KMS-11 (cell line): ENCODE data around the gene PCCA.

ENCODE experiments used
- H2AFZ ChIP-seq: fragments of 200-600 bp; sonication (generic); 2 replicates; pipeline ENCODE4 v1.6.1; 2016; ENCODE audit warnings: antibody characterized with exemption, mixed run types, low read depth
- H3K27ac ChIP-seq: fragments of 200-600 bp; sonication (generic); 2 replicates; pipeline ENCODE4 v1.6.1; 2016; ENCODE audit warnings: mild to moderate bottlenecking, mixed run types
- H3K27me3 ChIP-seq: fragments of 200-600 bp; sonication (generic); 2 replicates; pipeline ENCODE4 v1.6.1; 2017; ENCODE audit warnings: mild to moderate bottlenecking, low read depth, mixed run types, moderate library complexity; ENCODE audit not compliant: insufficient read depth
- H3K36me3 ChIP-seq: fragments of 200-600 bp; sonication (generic); 2 replicates; pipeline ENCODE4 v1.6.1; 2017; ENCODE audit warnings: mild to moderate bottlenecking, mixed run types; ENCODE audit not compliant: insufficient read depth
- H3K4me1 ChIP-seq: fragments of 200-600 bp; sonication (generic); 2 replicates; pipeline ENCODE4 v1.6.1; 2016; ENCODE audit warnings: mild to moderate bottlenecking, low read depth, mixed run types; ENCODE audit not compliant: poor library complexity, severe bottlenecking
- H3K4me2 ChIP-seq: fragments of 200-600 bp; sonication (generic); 2 replicates; pipeline ENCODE4 v1.7.0; 2016; ENCODE audit warnings: mild to moderate bottlenecking, mixed run types
- H3K4me3 ChIP-seq: fragments of 200-600 bp; sonication (generic); IDR thresholded peaks from 2 replicates; pipeline ENCODE4 v1.6.1; 2017; ENCODE audit warnings: low read depth, low read length, mixed read lengths; ENCODE audit not compliant: insufficient read depth
- H3K79me2 ChIP-seq: fragments of 200-600 bp; sonication (generic); 2 replicates; pipeline ENCODE4 v1.6.1; 2016; ENCODE audit warnings: low read depth, mixed run types; ENCODE audit not compliant: insufficient read depth
- H3K9ac ChIP-seq: fragments of 200-600 bp; sonication (generic); 2 replicates; pipeline ENCODE4 v1.6.1; 2016; ENCODE audit warnings: mild to moderate bottlenecking, mixed run types
- H4K20me1 ChIP-seq: fragments of 200-600 bp; sonication (generic); 2 replicates; pipeline ENCODE4 v1.6.1; 2016; ENCODE audit warnings: mild to moderate bottlenecking, mixed run types; ENCODE audit not compliant: insufficient read depth
- CTCF ChIP-seq: fragments of 200-600 bp; sonication (generic); conservative IDR thresholded peaks from 2 replicates; pipeline ENCODE4 v1.6.1; 2017; ENCODE audit warnings: low read depth, mild to moderate bottlenecking, antibody characterized with exemption, low read length, moderate library complexity, mixed read lengths

The PCCA gene

DNA sequence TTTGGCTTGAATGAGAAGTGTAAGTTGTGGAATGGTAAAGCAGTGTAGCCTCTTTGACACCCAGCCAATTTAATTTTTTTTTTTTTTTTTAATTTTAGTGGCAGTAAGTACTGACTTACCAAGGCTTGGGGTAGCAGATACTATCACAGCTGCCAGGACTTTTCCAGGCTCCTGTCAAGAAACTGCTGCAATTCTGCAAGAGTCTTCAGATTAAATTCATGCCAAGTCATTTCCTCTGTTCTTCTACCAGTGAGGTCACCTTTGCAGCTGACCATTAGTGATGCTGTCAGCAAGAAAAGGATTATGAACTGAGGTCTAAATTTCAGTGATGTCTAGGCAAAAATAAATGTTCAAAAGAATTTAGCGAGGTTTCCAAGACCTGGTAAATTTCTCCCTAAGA, 408.5 kb downstream of the PCCA start:
- no peaks in the 10 kb centered on the region for H3K79me2 ChIP-seq

GRCh38 chr13:100502446-100502845, 413.6 kb downstream of the PCCA start:
- TF ChIP-seq CTCF, result no peak
- Histone ChIP-seq H3K79me2 (no peaks in the 10 kb centered on the region), H3K27me3 (no peaks in the 10 kb centered on the region), H3K4me1 (peaks cover 24% of the 10 kb centered on the region), H3K27ac (no peak overlapping the region), H4K20me1 (no peaks in the 10 kb centered on the region), H3K36me3 (no peaks in the 10 kb centered on the region), H3K4me3 (no peak overlapping the region), H3K9ac (no peak overlapping the region), H3K4me2 (no peak overlapping the region), H2AFZ (no peak overlapping the region)

More for the DNA sequence above, 408.5 kb downstream of the PCCA start:
- Histone ChIP-seq H3K27ac (peak overlapping the region; percentile 90), H3K27me3 (no peaks in the 10 kb centered on the region), H3K9ac (peak overlapping the region; percentile 53; the same call in 1 of the 2 replicates), H3K36me3 (no peaks in the 10 kb centered on the region), H3K4me2 (peak overlapping the region; percentile 44), H2AFZ (no peak overlapping the region), H3K4me3 (no peak overlapping the region), H4K20me1 (no peaks in the 10 kb centered on the region), H3K4me1 (peaks cover 37% of the 10 kb centered on the region)
- TF ChIP-seq CTCF, result no peak

DNA sequence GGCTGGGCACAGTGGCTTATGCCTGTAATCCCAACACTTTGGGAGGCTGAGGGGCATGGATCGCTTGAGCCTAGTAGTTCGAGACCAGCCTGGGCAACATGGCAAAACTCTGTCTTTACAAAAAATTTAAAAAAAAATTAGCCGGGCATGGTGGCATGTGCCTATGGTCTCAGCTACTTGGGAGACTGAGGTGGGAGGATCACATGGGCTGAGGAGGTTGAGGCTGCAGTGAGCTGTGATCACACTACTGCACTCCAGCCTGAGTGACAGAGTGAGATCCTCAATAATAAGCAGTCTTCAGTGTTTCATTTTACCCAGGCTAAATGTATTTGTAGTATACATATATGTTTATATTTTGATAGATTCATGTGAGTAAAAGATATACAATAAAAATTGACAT, 414.7 kb downstream of the PCCA start:
- Histone ChIP-seq H3K36me3 (no peaks in the 10 kb centered on the region), H3K27ac (no peak overlapping the region), H3K27me3 (no peaks in the 10 kb centered on the region), H3K79me2 (no peaks in the 10 kb centered on the region), H3K9ac (no peak overlapping the region), H3K4me1 (peaks cover 13% of the 10 kb centered on the region), H3K4me3 (no peak overlapping the region), H4K20me1 (no peaks in the 10 kb centered on the region), H3K4me2 (no peak overlapping the region), H2AFZ (no peak overlapping the region)
- no peak for TF ChIP-seq CTCF

DNA sequence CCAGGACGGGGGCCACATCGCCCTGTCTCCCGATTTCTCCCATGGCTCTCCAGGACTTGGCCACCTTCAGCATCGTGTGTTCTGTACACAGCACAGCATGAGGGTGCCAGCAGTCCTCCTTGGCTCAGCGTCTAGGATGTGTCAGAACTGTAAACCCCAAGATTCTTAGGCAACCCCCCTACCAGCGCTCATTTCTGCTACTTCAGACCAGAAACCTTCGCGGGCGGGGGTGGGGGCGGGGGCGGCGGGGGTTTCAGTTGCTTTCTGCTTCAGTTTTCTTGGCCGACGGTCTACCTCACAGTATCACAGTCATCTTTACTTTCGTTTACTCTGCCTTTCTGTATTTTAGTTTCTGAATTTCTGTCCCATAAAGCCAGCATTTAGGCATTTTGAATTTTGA, 417.3 kb downstream of the PCCA start:
- TF ChIP-seq CTCF, result no peak
- H3K4me3 ChIP-seq, result no peak overlapping the region
- peak overlapping the region; percentile 68 for H3K4me2 ChIP-seq
- H2AFZ ChIP-seq, result peak overlapping the region; percentile 34; the same call in 1 of the 2 replicates
- peaks cover 13% of the 10 kb centered on the region for H3K4me1 ChIP-seq
- H3K27me3 ChIP-seq, result no peaks in the 10 kb centered on the region
- no peaks in the 10 kb centered on the region for H3K79me2 ChIP-seq
- no peaks in the 10 kb centered on the region for H3K36me3 ChIP-seq
- H3K9ac ChIP-seq, result no peak overlapping the region
- peak overlapping the region; percentile 35; the same call in 1 of the 2 replicates for H3K27ac ChIP-seq
- no peaks in the 10 kb centered on the region for H4K20me1 ChIP-seq
